AG04450 (cell line): Measurements from ENCODE around the gene SERPINA12. TPM values are rescaled to one million over a fixed set of nuclear protein-coding genes. Genes with fewer than 3 reads are reported as not detected.

Source experiments
- CTCF ChIA-PET: fragments of 300-600, 350-600 bp; formaldehyde crosslinking; extraction: SDS; loops from one replicate; lab custom pipeline; 2022; ENCODE audit warnings: antibody characterized with exemption, inconsistent platforms; lab: Charles Lee
- POLR2A ChIA-PET: fragments of 350-600 bp; formaldehyde crosslinking; extraction: SDS; loops from one replicate; lab custom pipeline; 2021; ENCODE audit warnings: antibody characterized with exemption, inconsistent platforms; lab: Yijun Ruan, JAX
- DNase-seq: peaks from one replicate; pipeline ENCODE4 v3.0.0-alpha.2; 2011; ENCODE audit warnings: low read depth, low spot score
- H3K27ac ChIP-seq: one replicate; pipeline ENCODE4 v1.5.1; 2012; ENCODE audit warnings: low read depth, low read length, control low read depth
- H3K27me3 ChIP-seq: one replicate; pipeline ENCODE4 v1.6.0; 2012; ENCODE audit warnings: low read length; ENCODE audit not compliant: control insufficient read depth, insufficient read depth
- H3K4me3 ChIP-seq: 2 replicates; pipeline ENCODE4 v1.5.1; 2011; ENCODE audit warnings: mild to moderate bottlenecking, low read depth, low read length, control low read depth
- H3K9me3 ChIP-seq: 2 replicates; pipeline ENCODE4 v1.5.1; 2012; ENCODE audit warnings: low read length; ENCODE audit not compliant: control insufficient read depth, insufficient read depth
- CTCF ChIP-seq: IDR thresholded peaks from 2 replicates; pipeline ENCODE4 v1.5.1; 2011; ENCODE audit warnings: low read depth, low read length, control low read depth, inconsistent platforms
- polyA plus RNA-seq: library from polyadenylated mRNA; depleted of rRNA; stranded (reverse); fragments of >200 nt; gene quantifications from 2 replicates; pipeline ENCODE4 v1.2.3, GENCODE V29; 2011

SERPINA12 gene
- polyA plus RNA-seq, 1 experiment: not detected

- ChIA-PET POLR2A (no interaction called here), CTCF (interaction anchor here (1.0 to 1.3 kb wide), 2 partner anchors 59 to 112 kb away, joined by 3 to 5 read pairs; no protein-coding TSS in a partner anchor)
- Histone ChIP-seq H3K9me3 (no peaks in the 10 kb centered on the region), H3K27me3 (no peaks in the 10 kb centered on the region), H3K4me3 (no peak overlapping the region), H3K27ac (no peak overlapping the region)
- DNase-seq: no peak
- TF ChIP-seq CTCF: no peak
These were observed 36.0 kb upstream of the SERPINA12 start for GRCh38 chr14:94545131-94545841.

GRCh38 chr14:94544726-94545125 lies 35.5 kb upstream of the SERPINA12 start:
- DNase-seq: no peak
- ChIA-PET CTCF (interaction anchor here (0.6 to 1.3 kb wide), 2 partner anchors 59 to 365 kb away, joined by 3 to 7 read pairs; no protein-coding TSS in a partner anchor), POLR2A (no interaction called here)
- Histone ChIP-seq H3K27me3 (no peaks in the 10 kb centered on the region), H3K9me3 (no peaks in the 10 kb centered on the region), H3K27ac (no peak overlapping the region), H3K4me3 (no peak overlapping the region)
- no peak for TF ChIP-seq CTCF

- DNase-seq: no peak
- H3K27ac ChIP-seq: no peak overlapping the region
- no peak for TF ChIP-seq CTCF
- CTCF ChIA-PET: interaction anchor here (0.5 kb wide), 1 partner anchor 38 kb away, joined by 3 read pairs; the partner anchor contains the start of gene SERPINA5
- no peak overlapping the region for H3K4me3 ChIP-seq
- POLR2A ChIA-PET: no interaction called here
- H3K9me3 ChIP-seq: no peaks in the 10 kb centered on the region
- no peaks in the 10 kb centered on the region for H3K27me3 ChIP-seq
These were observed 34.3 kb upstream of the SERPINA12 start for GRCh38 chr14:94543449-94544124.

- no peak overlapping the region for H3K4me3 ChIP-seq
- no peak for DNase-seq
- no peaks in the 10 kb centered on the region for H3K27me3 ChIP-seq
- POLR2A ChIA-PET: no interaction called here
- H3K9me3 ChIP-seq: no peaks in the 10 kb centered on the region
- no peak for TF ChIP-seq CTCF
- no peak overlapping the region for H3K27ac ChIP-seq
- CTCF ChIA-PET: interaction anchor here (0.5 kb wide), 1 partner anchor 38 kb away, joined by 3 read pairs; the partner anchor contains the start of gene SERPINA5
These were observed 33.7 kb upstream of the SERPINA12 start for GRCh38 chr14:94542811-94543440.
